Activated naive CD8-positive, alpha-beta T cell treated with anti-CD3 and anti-CD28 coated beads, Interleukin-2, amount 50 U/mL, for 24 hours (primary cell): ENCODE results near the gene NCAM1.

Experiments used
- ATAC-seq: fragments of 150-1000 bp; cut with Tn5 transposase; one replicate; pipeline ENCODE4 v1.10.0; 2021
- DNase-seq: peaks from one replicate; pipeline ENCODE4 v3.0.0; 2021
- H3K27ac Mint-ChIP-seq: one replicate; pipeline ENCODE4 v1.8.0; 2021; ENCODE audit warnings: mild to moderate bottlenecking, mixed read lengths
- H3K27me3 Mint-ChIP-seq: one replicate; pipeline ENCODE4 v1.8.0; 2021; ENCODE audit warnings: mixed read lengths
- H3K36me3 Mint-ChIP-seq: one replicate; pipeline ENCODE4 v1.8.0; 2021; ENCODE audit warnings: low read depth, mixed read lengths
- H3K4me1 Mint-ChIP-seq: one replicate; pipeline ENCODE4 v1.8.0; 2021; ENCODE audit warnings: mixed read lengths
- H3K4me3 Mint-ChIP-seq: one replicate; pipeline ENCODE4 v1.8.0; 2021; ENCODE audit warnings: mild to moderate bottlenecking, moderate library complexity, mixed read lengths
- H3K9me3 Mint-ChIP-seq: one replicate; pipeline ENCODE4 v1.8.0; 2021; ENCODE audit warnings: mixed read lengths

The NCAM1 gene

GRCh38 chr11:112989198-112989597, 28.0 kb downstream of the NCAM1 start:
- DNase-seq = no peak
- Mint-ChIP-seq H3K4me3 (no peak overlapping the region), H3K27ac (no peak overlapping the region), H3K27me3 (no peaks in the 10 kb centered on the region), H3K9me3 (peaks cover 13% of the 10 kb centered on the region), H3K4me1 (no peaks in the 10 kb centered on the region), H3K36me3 (no peaks in the 10 kb centered on the region)
- ATAC-seq = no peak

GRCh38 chr11:112993808-112994207, 32.6 kb downstream of the NCAM1 start:
- Mint-ChIP-seq H3K27me3 (peaks cover 2% of the 10 kb centered on the region), H3K36me3 (no peaks in the 10 kb centered on the region), H3K4me1 (no peaks in the 10 kb centered on the region), H3K4me3 (no peak overlapping the region), H3K27ac (no peak overlapping the region), H3K9me3 (peaks cover 7% of the 10 kb centered on the region)
- DNase-seq (no peak), ATAC-seq (no peak)

- H3K27ac Mint-ChIP-seq = no peak overlapping the region
- H3K36me3 Mint-ChIP-seq = no peaks in the 10 kb centered on the region
- DNase-seq (no peak), ATAC-seq (no peak)
- no peak overlapping the region for H3K4me3 Mint-ChIP-seq
- no peaks in the 10 kb centered on the region for H3K9me3 Mint-ChIP-seq
- H3K27me3 Mint-ChIP-seq = peaks cover 2% of the 10 kb centered on the region
- H3K4me1 Mint-ChIP-seq = no peaks in the 10 kb centered on the region
Measured at GRCh38 chr11:112995423-112996090, 34.3 kb downstream of the NCAM1 start.

- H3K4me3 Mint-ChIP-seq = no peak overlapping the region
- no peaks in the 10 kb centered on the region for H3K36me3 Mint-ChIP-seq
- H3K4me1 Mint-ChIP-seq = no peaks in the 10 kb centered on the region
- ATAC-seq = no peak
- H3K27ac Mint-ChIP-seq = no peak overlapping the region
- no peak for DNase-seq
- peaks cover 2% of the 10 kb centered on the region for H3K27me3 Mint-ChIP-seq
- no peaks in the 10 kb centered on the region for H3K9me3 Mint-ChIP-seq
Measured at GRCh38 chr11:112996994-112997393, 35.8 kb downstream of the NCAM1 start.

- no peak for ATAC-seq
- Mint-ChIP-seq H3K4me1 (no peaks in the 10 kb centered on the region), H3K27me3 (peaks cover 2% of the 10 kb centered on the region), H3K36me3 (no peaks in the 10 kb centered on the region), H3K4me3 (no peak overlapping the region), H3K27ac (no peak overlapping the region), H3K9me3 (no peaks in the 10 kb centered on the region)
- no peak for DNase-seq
Measured at GRCh38 chr11:112997857-112998466, 36.7 kb downstream of the NCAM1 start.

GRCh38 chr11:112999520-112999919, 38.3 kb downstream of the NCAM1 start:
- H3K4me3 Mint-ChIP-seq = no peak overlapping the region
- DNase-seq (no peak), ATAC-seq (no peak)
- H3K27me3 Mint-ChIP-seq = peaks cover 4% of the 10 kb centered on the region
- peaks cover under 1% of the 10 kb centered on the region for H3K9me3 Mint-ChIP-seq
- H3K4me1 Mint-ChIP-seq = no peaks in the 10 kb centered on the region
- H3K36me3 Mint-ChIP-seq = no peaks in the 10 kb centered on the region
- no peak overlapping the region for H3K27ac Mint-ChIP-seq

DNA sequence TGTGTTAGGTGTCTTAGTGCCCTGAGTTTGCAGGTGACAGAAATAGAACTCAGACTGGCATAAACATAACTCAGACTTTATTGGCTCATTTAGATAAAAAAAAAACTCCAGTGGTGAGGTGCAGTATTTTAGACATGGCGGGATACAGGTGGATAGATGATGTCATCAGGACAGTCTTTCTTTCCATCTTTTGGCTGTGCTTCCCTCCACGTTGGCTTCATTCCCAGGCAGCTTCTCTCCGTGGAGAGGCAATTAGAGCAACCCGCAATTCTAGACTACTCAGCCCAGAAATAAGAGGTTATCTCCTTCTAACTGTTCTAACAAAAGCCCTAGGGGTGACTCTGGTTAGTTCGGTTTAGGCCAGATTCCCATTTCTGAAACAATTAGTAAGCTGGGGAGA, 40.5 kb downstream of the NCAM1 start:
- Mint-ChIP-seq H3K9me3 (peaks cover 7% of the 10 kb centered on the region), H3K4me3 (no peak overlapping the region), H3K36me3 (no peaks in the 10 kb centered on the region), H3K27ac (no peak overlapping the region), H3K4me1 (no peaks in the 10 kb centered on the region), H3K27me3 (peaks cover 7% of the 10 kb centered on the region)
- no peak for ATAC-seq
- no peak for DNase-seq

DNA sequence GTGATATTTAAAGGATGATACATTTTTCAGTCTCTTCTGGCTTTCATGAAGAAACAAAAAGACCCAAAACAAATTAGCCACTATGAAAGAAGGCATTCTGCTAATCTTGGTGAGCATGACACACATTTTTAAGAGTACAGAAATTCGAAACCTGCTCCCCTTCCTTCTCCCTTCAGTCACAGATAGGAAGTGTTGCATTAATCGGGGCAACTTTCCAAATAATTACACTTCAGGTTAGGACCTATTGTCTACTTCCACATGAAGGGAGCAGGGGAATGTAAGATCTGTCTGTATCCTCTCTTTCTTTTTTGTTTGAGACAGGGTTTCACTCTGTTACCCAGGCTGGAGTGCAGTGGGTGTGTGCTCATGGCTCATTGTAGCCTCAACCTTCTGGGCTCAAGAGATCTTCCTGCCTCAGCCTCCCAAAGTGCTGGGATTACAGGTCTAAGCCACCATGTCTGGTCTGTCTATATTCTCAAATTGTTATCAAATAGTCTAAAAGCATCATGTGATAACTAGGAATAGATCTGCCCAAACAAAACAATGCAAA, 45.8 kb downstream of the NCAM1 start:
- Mint-ChIP-seq H3K4me3 (no peak overlapping the region), H3K36me3 (no peaks in the 10 kb centered on the region), H3K27me3 (peaks cover 7% of the 10 kb centered on the region), H3K9me3 (peaks cover 13% of the 10 kb centered on the region), H3K27ac (no peak overlapping the region), H3K4me1 (no peaks in the 10 kb centered on the region)
- no peak for DNase-seq
- ATAC-seq = no peak

DNA sequence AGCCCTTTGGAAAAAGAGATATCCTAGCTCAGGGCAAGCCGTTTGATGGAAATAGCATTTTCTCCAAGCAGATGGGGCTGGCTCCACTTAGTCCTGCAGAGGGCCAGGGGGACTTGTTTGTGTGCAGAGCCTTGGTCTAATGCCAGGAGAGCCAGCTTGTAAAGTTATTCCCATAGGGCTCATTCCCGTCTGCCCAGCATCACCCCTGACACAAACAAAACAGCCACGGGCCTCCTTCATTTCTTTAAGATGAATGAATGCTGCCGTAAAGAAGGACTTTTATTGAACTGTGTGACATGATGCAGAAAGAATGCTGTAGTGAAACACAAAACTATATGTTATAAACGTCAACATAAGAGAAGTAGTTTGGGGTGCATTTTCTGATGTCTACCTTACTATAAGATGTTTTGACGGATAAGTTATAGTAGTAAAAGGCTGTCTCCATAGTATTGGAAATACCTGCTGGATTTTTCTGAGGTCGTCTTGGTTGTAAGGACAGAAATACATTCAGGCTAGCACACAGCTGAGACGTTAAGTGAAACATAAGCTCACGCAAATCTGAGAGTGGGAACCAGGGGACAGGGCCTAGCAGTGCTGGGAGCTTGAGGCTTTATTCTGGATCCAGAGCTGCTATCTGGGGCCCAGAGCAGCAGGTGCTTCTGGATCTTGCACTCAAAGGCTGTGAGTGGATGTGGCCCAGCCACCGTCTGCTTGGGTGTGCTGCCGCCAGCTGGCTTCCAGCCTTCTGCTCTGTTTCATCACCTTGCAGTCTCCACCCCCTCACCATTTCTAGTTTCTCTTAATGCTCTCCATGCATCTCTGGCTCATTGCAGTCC, 53.3 kb downstream of the NCAM1 start:
- H3K4me1 Mint-ChIP-seq = no peaks in the 10 kb centered on the region
- no peaks in the 10 kb centered on the region for H3K36me3 Mint-ChIP-seq
- peaks cover 2% of the 10 kb centered on the region for H3K27me3 Mint-ChIP-seq
- H3K27ac Mint-ChIP-seq = no peak overlapping the region
- H3K9me3 Mint-ChIP-seq = peaks cover 3% of the 10 kb centered on the region
- ATAC-seq = no peak
- no peak overlapping the region for H3K4me3 Mint-ChIP-seq
- no peak for DNase-seq

GRCh38 chr11:113015098-113015455, 53.9 kb downstream of the NCAM1 start:
- Mint-ChIP-seq H3K4me1 (no peaks in the 10 kb centered on the region), H3K27me3 (peaks cover 2% of the 10 kb centered on the region), H3K27ac (no peak overlapping the region), H3K4me3 (no peak overlapping the region), H3K9me3 (peaks cover 3% of the 10 kb centered on the region), H3K36me3 (no peaks in the 10 kb centered on the region)
- ATAC-seq = no peak
- DNase-seq = no peak

- peaks cover 2% of the 10 kb centered on the region for H3K27me3 Mint-ChIP-seq
- H3K27ac Mint-ChIP-seq = no peak overlapping the region
- no peaks in the 10 kb centered on the region for H3K36me3 Mint-ChIP-seq
- H3K4me3 Mint-ChIP-seq = no peak overlapping the region
- H3K4me1 Mint-ChIP-seq = no peaks in the 10 kb centered on the region
- H3K9me3 Mint-ChIP-seq = no peaks in the 10 kb centered on the region
- DNase-seq (no peak), ATAC-seq (no peak)
Measured at GRCh38 chr11:113016905-113017304, 55.7 kb downstream of the NCAM1 start.

DNA sequence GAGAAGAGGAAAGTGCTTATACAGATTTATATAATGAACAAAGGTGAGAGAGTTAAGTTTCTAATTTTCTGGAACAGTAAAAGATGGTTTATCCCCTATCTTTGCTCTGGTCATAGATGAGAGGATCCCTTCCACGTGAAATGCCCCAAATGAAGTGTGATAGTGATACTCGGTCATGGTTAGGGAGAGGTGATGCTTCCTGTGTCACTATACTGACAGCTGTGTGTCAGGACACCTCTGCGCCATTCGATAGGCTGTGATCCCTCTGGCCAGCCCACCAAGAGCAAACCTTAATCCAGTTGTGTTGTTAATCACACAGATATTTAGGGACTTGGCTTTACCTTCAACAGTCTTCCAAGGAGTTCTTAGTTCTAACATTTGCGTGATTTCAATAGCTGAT, 57.7 kb downstream of the NCAM1 start:
- H3K4me1 Mint-ChIP-seq = no peaks in the 10 kb centered on the region
- no peak for ATAC-seq
- no peak for DNase-seq
- H3K9me3 Mint-ChIP-seq = no peaks in the 10 kb centered on the region
- H3K27ac Mint-ChIP-seq = no peak overlapping the region
- no peak overlapping the region for H3K4me3 Mint-ChIP-seq
- peaks cover 2% of the 10 kb centered on the region for H3K27me3 Mint-ChIP-seq
- no peaks in the 10 kb centered on the region for H3K36me3 Mint-ChIP-seq

- no peak for DNase-seq
- no peak for ATAC-seq
- Mint-ChIP-seq H3K4me1 (no peaks in the 10 kb centered on the region), H3K9me3 (no peaks in the 10 kb centered on the region), H3K4me3 (no peak overlapping the region), H3K27me3 (peaks cover 2% of the 10 kb centered on the region), H3K27ac (no peak overlapping the region), H3K36me3 (no peaks in the 10 kb centered on the region)
Measured at GRCh38 chr11:113019711-113020110, 58.5 kb downstream of the NCAM1 start.

DNA sequence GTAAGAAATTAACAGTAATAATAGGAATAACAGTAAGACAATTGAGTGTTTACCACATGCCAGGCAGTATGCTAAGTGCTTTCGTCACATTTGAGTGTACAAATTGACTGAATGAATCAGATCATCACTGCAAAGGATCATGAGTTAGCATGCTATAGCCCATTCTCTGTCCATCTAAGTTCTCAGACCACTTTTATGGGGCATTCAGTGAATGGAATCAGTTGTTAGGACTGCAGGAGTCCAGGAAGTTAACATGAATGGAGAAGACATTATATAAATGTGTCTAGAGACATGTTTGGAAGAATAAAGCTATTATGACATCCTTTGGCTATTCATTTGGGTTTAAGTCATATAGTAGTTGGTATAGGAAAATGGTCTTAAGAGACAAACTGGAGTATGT, 59.9 kb downstream of the NCAM1 start:
- Mint-ChIP-seq H3K36me3 (no peaks in the 10 kb centered on the region), H3K27me3 (peaks cover 6% of the 10 kb centered on the region), H3K4me3 (no peak overlapping the region), H3K4me1 (no peaks in the 10 kb centered on the region), H3K27ac (no peak overlapping the region), H3K9me3 (no peaks in the 10 kb centered on the region)
- ATAC-seq (no peak), DNase-seq (no peak)

DNA sequence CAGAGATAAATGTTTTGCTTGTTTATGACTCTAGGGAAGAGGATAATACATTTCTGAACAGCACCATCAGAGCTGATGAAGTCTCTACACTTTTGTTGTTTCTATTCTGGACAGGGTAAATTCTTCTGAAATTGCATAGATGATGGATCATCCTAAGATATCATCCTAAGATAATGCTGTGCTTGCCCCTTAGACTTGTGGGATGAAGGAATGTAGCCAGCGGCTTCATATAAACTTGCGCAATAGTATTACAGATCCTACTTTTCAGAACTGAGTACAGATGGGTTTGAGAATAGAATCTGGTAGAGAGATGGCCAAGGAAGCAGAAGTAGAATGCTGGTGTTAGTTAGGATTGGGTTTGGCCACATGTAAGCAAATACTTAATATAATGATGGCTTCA, 61.0 kb downstream of the NCAM1 start:
- peaks cover 7% of the 10 kb centered on the region for H3K27me3 Mint-ChIP-seq
- H3K4me1 Mint-ChIP-seq = no peaks in the 10 kb centered on the region
- DNase-seq (no peak), ATAC-seq (no peak)
- H3K36me3 Mint-ChIP-seq = no peaks in the 10 kb centered on the region
- H3K27ac Mint-ChIP-seq = no peak overlapping the region
- H3K4me3 Mint-ChIP-seq = no peak overlapping the region
- H3K9me3 Mint-ChIP-seq = no peaks in the 10 kb centered on the region
